Neural cell (in vitro differentiated cells): ENCODE results near the gene LCE3A. TPM values are rescaled to one million over a fixed set of nuclear protein-coding genes. Genes with fewer than 3 reads are reported as not detected.

Source experiments
- H2AFZ ChIP-seq: fragments of 200-600, 300-800 bp; sonication (generic), shearing (Covaris generic); 2 replicates; pipeline ENCODE4 v1.6.0; 2014; ENCODE audit warnings: low read depth, mild to moderate bottlenecking, antibody characterized with exemption, low read length, moderate library complexity
- H3F3A ChIP-seq: fragments of 200-600 bp; shearing (Covaris generic); 2 replicates; pipeline ENCODE4 v1.6.1; 2016; ENCODE audit warnings: mild to moderate bottlenecking, moderate library complexity, mixed read lengths, antibody characterized with exemption, low read length; ENCODE audit not compliant: insufficient read depth, poor library complexity, severe bottlenecking
- H3K27ac ChIP-seq: fragments of 200-600, 300-800 bp; sonication (generic), shearing (Covaris generic); 2 replicates; pipeline ENCODE4 v1.5.1; 2014; ENCODE audit warnings: mild to moderate bottlenecking, low read length, moderate library complexity
- H3K27me3 ChIP-seq: fragments of 300-800, 200-600 bp; sonication (generic), shearing (Covaris generic); 2 replicates; pipeline ENCODE4 v1.6.0; 2014; ENCODE audit warnings: mild to moderate bottlenecking, low read depth, low read length, moderate library complexity; ENCODE audit not compliant: insufficient read depth
- H3K36me3 ChIP-seq: fragments of 300-800, 200-600 bp; sonication (generic), shearing (Covaris generic); 2 replicates; pipeline ENCODE4 v1.5.1; 2014; ENCODE audit warnings: mild to moderate bottlenecking, antibody characterized with exemption, low read length, moderate library complexity; ENCODE audit not compliant: insufficient read depth
- H3K4me2 ChIP-seq: fragments of 300-800, 200-600 bp; sonication (generic), shearing (Covaris generic); 2 replicates; pipeline ENCODE4 v1.6.0; 2014; ENCODE audit warnings: mild to moderate bottlenecking, low read length
- H3K4me3 ChIP-seq: fragments of 300-800, 200-600 bp; sonication (generic), shearing (Covaris generic); 2 replicates; pipeline ENCODE4 v1.5.1; 2014; ENCODE audit warnings: mild to moderate bottlenecking, low read length, moderate library complexity
- H3K79me2 ChIP-seq: fragments of 200-600 bp; shearing (Covaris generic); replicated peaks from 2 replicates; pipeline ENCODE4 v1.6.0; 2014; ENCODE audit warnings: mild to moderate bottlenecking, low read length, moderate library complexity; ENCODE audit not compliant: insufficient read depth
- H3K9ac ChIP-seq: fragments of 300-800, 200-600 bp; sonication (generic), shearing (Covaris generic); 2 replicates; pipeline ENCODE4 v1.6.1; 2016; ENCODE audit warnings: mild to moderate bottlenecking, low read length, mixed read lengths
- H3K9me2 ChIP-seq: fragments of 200-600 bp; shearing (Covaris generic); 2 replicates; pipeline ENCODE4 v1.6.1; 2016; ENCODE audit warnings: mild to moderate bottlenecking, low read length, mixed read lengths; ENCODE audit not compliant: insufficient read depth
- H3K9me3 ChIP-seq: fragments of 200-600, 300-800 bp; sonication (generic), shearing (Covaris generic); 2 replicates; pipeline ENCODE4 v1.6.1; 2016; ENCODE audit warnings: mild to moderate bottlenecking, mixed run types, low read length, moderate library complexity, mixed read lengths
- H4K20me1 ChIP-seq: fragments of 200-600 bp; shearing (Covaris generic); 2 replicates; pipeline ENCODE4 v1.6.1; 2016; ENCODE audit warnings: mild to moderate bottlenecking, mixed run types; ENCODE audit not compliant: insufficient read depth
- CTCF ChIP-seq: fragments of 450-650 bp; IDR thresholded peaks from 2 replicates; pipeline ENCODE4 v1.5.1; 2014; ENCODE audit warnings: antibody characterized with exemption, mild to moderate bottlenecking, moderate library complexity; ENCODE audit not compliant: poor library complexity, severe bottlenecking
- EP300 ChIP-seq: fragments of 450-650 bp; conservative IDR thresholded peaks from 2 replicates; pipeline ENCODE4 v1.6.1; 2014; ENCODE audit warnings: antibody characterized with exemption, mild to moderate bottlenecking, moderate library complexity; ENCODE audit not compliant: poor library complexity, severe bottlenecking
- EZH2 ChIP-seq: fragments of 200-600, 300-800 bp; shearing (Covaris generic), sonication (generic); IDR thresholded peaks from 2 replicates; pipeline ENCODE4 v1.6.1; 2014; ENCODE audit warnings: antibody characterized with exemption, low read length, borderline replicate concordance, mild to moderate bottlenecking; ENCODE audit not compliant: insufficient read depth, poor library complexity, severe bottlenecking
- MXI1 ChIP-seq: fragments of 450-650 bp; conservative IDR thresholded peaks from 2 replicates; pipeline ENCODE4 v1.6.1; 2014; ENCODE audit warnings: antibody characterized with exemption, mild to moderate bottlenecking; ENCODE audit not compliant: poor library complexity, severe bottlenecking
- POLR2AphosphoS5 ChIP-seq: IDR thresholded peaks from 2 replicates; pipeline ENCODE4 v1.6.1; 2012
- RAD21 ChIP-seq: fragments of 450-650 bp; conservative IDR thresholded peaks from 2 replicates; pipeline ENCODE4 v1.6.1; 2014; ENCODE audit warnings: antibody characterized with exemption, mild to moderate bottlenecking, moderate library complexity
- REST ChIP-seq: IDR thresholded peaks from 2 replicates; pipeline ENCODE4 v1.6.1; 2012; ENCODE audit warnings: borderline replicate concordance
- SMC3 ChIP-seq: fragments of 450-650 bp; conservative IDR thresholded peaks from 2 replicates; pipeline ENCODE4 v1.6.1; 2014; ENCODE audit warnings: antibody characterized with exemption, mild to moderate bottlenecking, moderate library complexity; ENCODE audit not compliant: poor library complexity
- TAF1 ChIP-seq: IDR thresholded peaks from 2 replicates; pipeline ENCODE4 v1.6.1; 2012; ENCODE audit warnings: low read depth
- polyA minus RNA-seq: library from RNA; depleted of rRNA, polyadenylated mRNA; stranded (reverse); fragments of >200 nt; gene quantifications from 2 replicates; pipeline ENCODE4 v1.2.3, GENCODE V29; 2014
- polyA plus RNA-seq: library from polyadenylated mRNA; depleted of rRNA; stranded (reverse); fragments of >200 nt; gene quantifications from 2 replicates; pipeline ENCODE4 v1.2.3, GENCODE V29; 2014

LCE3A gene
- polyA plus RNA-seq: not detected in 2 replicates
- polyA minus RNA-seq: not detected in 2 replicates

- Histone ChIP-seq H3F3A (no peaks in the 10 kb centered on the region), H3K79me2 (no peaks in the 10 kb centered on the region), H3K36me3 (no peaks in the 10 kb centered on the region), H2AFZ (no peak within 1 kb of the TSS), H3K9ac (no peak within 1 kb of the TSS), H3K27ac (no peak within 1 kb of the TSS), H3K9me3 (peaks cover 19% of the 10 kb centered on the region), H4K20me1 (no peaks in the 10 kb centered on the region), H3K9me2 (no peaks in the 10 kb centered on the region), H3K4me2 (no peak within 1 kb of the TSS), H3K27me3 (no peaks in the 10 kb centered on the region), H3K4me3 (no peak within 1 kb of the TSS)
- no peak for TF ChIP-seq RAD21
- TF ChIP-seq SMC3: no peak
- no peak for TF ChIP-seq EZH2
- no peak for TF ChIP-seq EP300
- no peak for TF ChIP-seq REST
- no peak for TF ChIP-seq MXI1
- TF ChIP-seq CTCF: no peak
- no peak for TF ChIP-seq TAF1
- TF ChIP-seq POLR2AphosphoS5: no peak
These were observed at the start of gene LCE3A for GRCh38 chr1:152622803-152623202. Gene LCE3A (minus strand): TSS chr1:152623103. CDS start chr1:152623103, 0 bp downstream.

- Histone ChIP-seq H3F3A (no peaks in the 10 kb centered on the region), H3K27me3 (no peaks in the 10 kb centered on the region)
These were observed 44.7 kb upstream of the LCE3A start for GRCh38 chr1:152667648-152668047.

More at GRCh38 chr1:152667648-152668047, 44.7 kb upstream of the LCE3A start:
- Histone ChIP-seq H3K36me3 (no peaks in the 10 kb centered on the region), H3K9me2 (no peaks in the 10 kb centered on the region), H4K20me1 (no peaks in the 10 kb centered on the region), H2AFZ (no peak overlapping the region), H3K9ac (no peak overlapping the region), H3K4me2 (no peak overlapping the region), H3K4me3 (no peak overlapping the region), H3K27ac (no peak overlapping the region), H3K9me3 (peaks cover 9% of the 10 kb centered on the region), H3K79me2 (no peaks in the 10 kb centered on the region)
- TF ChIP-seq MXI1: no peak
- no peak for TF ChIP-seq TAF1
- TF ChIP-seq POLR2AphosphoS5: no peak
- no peak for TF ChIP-seq EP300
- no peak for TF ChIP-seq RAD21
- TF ChIP-seq SMC3: no peak
- no peak for TF ChIP-seq EZH2
- TF ChIP-seq REST: no peak
- no peak for TF ChIP-seq CTCF
